MCF 10A (cell line): Measurements from ENCODE around the gene CHST11. TPM values are rescaled to one million over a fixed set of nuclear protein-coding genes. Genes with fewer than 3 reads are reported as not detected.

Source experiments
- BruUV-seq: library from RNA; stranded (reverse); fragments of 400-500 nt; replicated peaks from 2 replicates; lab custom pipeline; 2021; lab: Mats Ljungman, UMichigan
- CTCF ChIA-PET: fragments of 300-600 bp; sonication (Branson Sonifier 250); formaldehyde crosslinking; extraction: SDS; loops from one replicate; lab custom pipeline; 2021; ENCODE audit warnings: antibody characterized with exemption, inconsistent platforms; lab: Yijun Ruan, JAX
- POLR2A ChIA-PET: fragments of 300-600, 350-650 bp; sonication (Branson Sonifier 250); formaldehyde crosslinking; extraction: SDS; loops from one replicate; lab custom pipeline; 2020; ENCODE audit warnings: antibody characterized with exemption, inconsistent platforms; lab: Yijun Ruan, JAX
- DNase-seq: peaks from one replicate; pipeline ENCODE4 v3.0.0-alpha.2; 2018; ENCODE audit not compliant: unreplicated experiment
- H3K27ac Mint-ChIP-seq: one replicate; pipeline ENCODE4 v1.8.0; 2022; ENCODE audit warnings: mild to moderate bottlenecking, low read depth, mixed read lengths; ENCODE audit not compliant: unreplicated experiment
- H3K27me3 Mint-ChIP-seq: one replicate; pipeline ENCODE4 v1.8.0; 2022; ENCODE audit warnings: mixed read lengths; ENCODE audit not compliant: insufficient read depth, unreplicated experiment
- H3K36me3 Mint-ChIP-seq: one replicate; pipeline ENCODE4 v1.8.0; 2022; ENCODE audit warnings: mild to moderate bottlenecking, moderate library complexity, mixed read lengths; ENCODE audit not compliant: insufficient read depth, unreplicated experiment
- H3K4me1 Mint-ChIP-seq: one replicate; pipeline ENCODE4 v1.8.0; 2022; ENCODE audit warnings: mixed read lengths; ENCODE audit not compliant: insufficient read depth, unreplicated experiment
- H3K4me3 Mint-ChIP-seq: one replicate; pipeline ENCODE4 v1.8.0; 2022; ENCODE audit warnings: mild to moderate bottlenecking, moderate library complexity, mixed read lengths; ENCODE audit not compliant: unreplicated experiment
- H3K9me3 Mint-ChIP-seq: one replicate; pipeline ENCODE4 v1.8.0; 2022; ENCODE audit warnings: mixed read lengths; ENCODE audit not compliant: unreplicated experiment
- intact Hi-C: fragments of 100-400 bp; cut with micrococcal nuclease; formaldehyde crosslinking; loops from 2 replicates; pipeline ENCODE4 v1.14.1; 2022
- total RNA-seq: library from RNA; stranded (reverse); gene quantifications from 2 replicates; pipeline ENCODE4 v1.2.3, GENCODE V29; 2022
- TF ChIP-seq, protein P1 (sequence below): fragments of 200-600 bp; IDR thresholded peaks from one replicate; pipeline ENCODE4 v1.8.0; 2022; ENCODE audit warnings: antibody characterized with exemption, mild to moderate bottlenecking; ENCODE audit not compliant: unreplicated experiment

The CHST11 gene
- total RNA-seq, 1 experiment from 2014 or later = 5.3 TPM

- no peak overlapping the region for H3K4me3 Mint-ChIP-seq
- no TSS peak for BruUV-seq
- H3K4me1 Mint-ChIP-seq = no peaks in the 10 kb centered on the region
- TF ChIP-seq, protein P1, sequence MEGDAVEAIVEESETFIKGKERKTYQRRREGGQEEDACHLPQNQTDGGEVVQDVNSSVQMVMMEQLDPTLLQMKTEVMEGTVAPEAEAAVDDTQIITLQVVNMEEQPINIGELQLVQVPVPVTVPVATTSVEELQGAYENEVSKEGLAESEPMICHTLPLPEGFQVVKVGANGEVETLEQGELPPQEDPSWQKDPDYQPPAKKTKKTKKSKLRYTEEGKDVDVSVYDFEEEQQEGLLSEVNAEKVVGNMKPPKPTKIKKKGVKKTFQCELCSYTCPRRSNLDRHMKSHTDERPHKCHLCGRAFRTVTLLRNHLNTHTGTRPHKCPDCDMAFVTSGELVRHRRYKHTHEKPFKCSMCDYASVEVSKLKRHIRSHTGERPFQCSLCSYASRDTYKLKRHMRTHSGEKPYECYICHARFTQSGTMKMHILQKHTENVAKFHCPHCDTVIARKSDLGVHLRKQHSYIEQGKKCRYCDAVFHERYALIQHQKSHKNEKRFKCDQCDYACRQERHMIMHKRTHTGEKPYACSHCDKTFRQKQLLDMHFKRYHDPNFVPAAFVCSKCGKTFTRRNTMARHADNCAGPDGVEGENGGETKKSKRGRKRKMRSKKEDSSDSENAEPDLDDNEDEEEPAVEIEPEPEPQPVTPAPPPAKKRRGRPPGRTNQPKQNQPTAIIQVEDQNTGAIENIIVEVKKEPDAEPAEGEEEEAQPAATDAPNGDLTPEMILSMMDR = no peak
- no peak overlapping the region for H3K27ac Mint-ChIP-seq
- intact Hi-C loops = no loop called here
- H3K27me3 Mint-ChIP-seq = no peaks in the 10 kb centered on the region
- H3K9me3 Mint-ChIP-seq = no peaks in the 10 kb centered on the region
- no peaks in the 10 kb centered on the region for H3K36me3 Mint-ChIP-seq
- DNase-seq = no peak
- ChIA-PET CTCF (interaction anchor here (0.6 to 0.8 kb wide), 2 partner anchors 16 to 333 kb away, joined by 3 to 5 read pairs; no protein-coding TSS in a partner anchor), POLR2A (no interaction called here)
Measured at GRCh38 chr12:104720339-104721038, 263.7 kb downstream of the CHST11 start.

DNA sequence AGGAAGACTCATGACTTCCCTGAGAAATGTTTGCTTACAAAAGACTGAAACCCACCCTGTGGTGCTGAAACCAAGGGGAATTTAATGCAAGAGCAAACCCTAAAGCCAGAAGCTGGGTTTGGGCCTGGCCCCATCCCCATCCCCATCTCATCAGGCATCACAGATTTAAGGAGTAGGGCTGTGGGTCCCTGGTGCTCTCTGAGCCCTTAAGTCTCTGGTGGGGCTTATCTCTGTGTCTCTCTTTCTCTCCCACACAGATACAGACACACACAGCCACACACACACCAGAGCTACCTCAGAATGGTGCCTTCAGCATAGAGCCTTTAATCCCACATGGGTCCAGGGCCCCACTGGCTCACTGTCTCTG, 264.3 kb downstream of the CHST11 start:
- CTCF ChIA-PET = interaction anchor here (0.8 kb wide), 1 partner anchor 15 kb away, joined by 3 read pairs; no protein-coding TSS in a partner anchor
- no peak for DNase-seq
- TF ChIP-seq, protein P1 = no peak
- no peaks in the 10 kb centered on the region for H3K27me3 Mint-ChIP-seq
- H3K27ac Mint-ChIP-seq = no peak overlapping the region
- no peaks in the 10 kb centered on the region for H3K9me3 Mint-ChIP-seq
- intact Hi-C loops = no loop called here
- H3K4me1 Mint-ChIP-seq = no peaks in the 10 kb centered on the region
- H3K36me3 Mint-ChIP-seq = no peaks in the 10 kb centered on the region
- POLR2A ChIA-PET = no interaction called here
- no TSS peak for BruUV-seq
- H3K4me3 Mint-ChIP-seq = no peak overlapping the region

- no peaks in the 10 kb centered on the region for H3K36me3 Mint-ChIP-seq
- no peak overlapping the region for H3K4me3 Mint-ChIP-seq
- no peaks in the 10 kb centered on the region for H3K4me1 Mint-ChIP-seq
- H3K27ac Mint-ChIP-seq = no peak overlapping the region
- TF ChIP-seq, protein P1 = no peak
- no peaks in the 10 kb centered on the region for H3K9me3 Mint-ChIP-seq
- no peaks in the 10 kb centered on the region for H3K27me3 Mint-ChIP-seq
- intact Hi-C loops = no loop called here
- no peak for DNase-seq
- ChIA-PET CTCF (interaction anchor here (0.6 kb wide), 1 partner anchor 264 kb away, joined by 3 read pairs; no protein-coding TSS in a partner anchor), POLR2A (no interaction called here)
- BruUV-seq = no TSS peak
Measured at GRCh38 chr12:104721936-104722335, 265.2 kb downstream of the CHST11 start.

- intact Hi-C loops = no loop called here
- Mint-ChIP-seq H3K27ac (no peak overlapping the region), H3K36me3 (no peaks in the 10 kb centered on the region), H3K4me3 (no peak overlapping the region), H3K27me3 (no peaks in the 10 kb centered on the region), H3K4me1 (no peaks in the 10 kb centered on the region), H3K9me3 (no peaks in the 10 kb centered on the region)
- TF ChIP-seq, protein P1 = no peak
- no TSS peak for BruUV-seq
- ChIA-PET CTCF (interaction anchor here (1.1 kb wide), 1 partner anchor 10 kb away, joined by 5 read pairs; no protein-coding TSS in a partner anchor), POLR2A (no interaction called here)
- no peak for DNase-seq
Measured at GRCh38 chr12:104722601-104723534, 266.1 kb downstream of the CHST11 start.
